Measurements from ENCODE around the gene SPEF1. TPM values are rescaled to one million over a fixed set of nuclear protein-coding genes. Genes with fewer than 3 reads are reported as not detected.

Gene SPEF1
- total RNA-seq, 1 donor, result under 0.01 TPM

DNA sequence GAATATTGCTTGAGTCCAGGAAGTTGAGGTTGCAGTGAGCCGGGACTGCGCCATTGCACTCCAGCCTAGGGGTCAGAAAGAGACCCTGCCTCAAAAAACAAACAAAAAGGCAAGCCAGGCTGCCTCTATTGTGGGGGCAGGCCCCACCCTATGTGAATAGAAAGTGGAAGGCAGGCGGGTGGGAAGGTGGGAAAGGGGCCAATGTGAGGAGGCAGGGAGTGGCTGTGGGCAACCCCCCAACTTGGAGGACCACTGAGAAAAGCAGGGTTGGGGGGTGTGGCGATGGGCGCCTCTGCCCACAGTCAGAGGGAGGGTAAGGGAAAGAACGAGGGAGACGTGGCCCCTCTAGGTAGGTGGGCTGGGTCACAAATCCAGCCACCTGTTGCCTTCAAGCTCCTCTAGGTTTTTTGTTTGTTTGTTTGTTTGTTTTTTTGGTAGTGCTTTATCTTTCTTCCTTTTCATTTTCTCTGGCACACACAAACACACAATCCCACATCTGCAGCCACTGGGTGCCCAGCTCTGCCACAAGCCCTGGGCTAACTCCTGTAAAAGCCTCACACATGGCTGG, 33.8 kb upstream of the SPEF1 start:
- no peak overlapping the region for H3K4me3 ChIP-seq (ENCODE audit: low read depth, low read length)
- no peak for TF ChIP-seq CTCF (IDR thresholded peaks at IDR 0.05; ENCODE audit: insufficient read depth, low read depth, low read length)
- no peak for DNase-seq (ENCODE audit: low read depth)

GRCh38 chr20:3813848-3814581, 32.8 kb upstream of the SPEF1 start:
- no peak for TF ChIP-seq CTCF (IDR thresholded peaks at IDR 0.05; ENCODE audit: insufficient read depth, low read depth, low read length)
- no peak for DNase-seq (ENCODE audit: low read depth)
- no peak overlapping the region for H3K4me3 ChIP-seq (ENCODE audit: low read depth, low read length)

GRCh38 chr20:3812975-3813847, 32.0 kb upstream of the SPEF1 start:
- DNase-seq (ENCODE audit: low read depth), result no peak
- H3K4me3 ChIP-seq (ENCODE audit: low read depth, low read length), result no peak overlapping the region
- TF ChIP-seq CTCF (IDR thresholded peaks at IDR 0.05; ENCODE audit: insufficient read depth, low read depth, low read length), result no peak

GRCh38 chr20:3812259-3812681, 31.0 kb upstream of the SPEF1 start:
- DNase-seq (ENCODE audit: low read depth), result no peak
- TF ChIP-seq CTCF (IDR thresholded peaks at IDR 0.05; ENCODE audit: insufficient read depth, low read depth, low read length), result no peak

GRCh38 chr20:3811467-3812258, 30.4 kb upstream of the SPEF1 start:
- peak; percentile 99 for DNase-seq (ENCODE audit: low read depth)
- peak overlapping the region; percentile 60 for H3K4me3 ChIP-seq (ENCODE audit: low read depth, low read length)
- TF ChIP-seq CTCF (IDR thresholded peaks at IDR 0.05; ENCODE audit: insufficient read depth, low read depth, low read length), result no peak

More at GRCh38 chr20:3812259-3812681, 31.0 kb upstream of the SPEF1 start:
- H3K4me3 ChIP-seq (ENCODE audit: low read depth, low read length), result no peak overlapping the region

DNA sequence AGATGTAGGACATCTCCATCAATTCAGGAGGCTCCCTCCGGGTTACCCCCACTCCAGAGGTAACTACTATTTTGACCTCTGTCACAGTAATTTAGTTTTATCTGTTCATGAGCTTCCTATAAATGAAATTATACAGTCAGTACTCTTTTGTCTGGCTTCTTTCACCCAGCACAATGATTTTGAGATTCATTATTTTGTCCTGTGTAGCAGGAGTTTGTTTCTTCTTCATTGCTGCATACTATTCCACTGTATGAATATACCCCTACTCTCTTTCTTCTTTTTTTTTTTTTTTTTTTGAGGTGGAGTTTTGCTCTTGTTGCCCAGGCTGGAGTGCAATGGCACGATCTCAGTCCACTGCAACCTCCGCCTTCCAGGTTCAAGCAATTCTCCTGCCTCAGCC, 27.3 kb upstream of the SPEF1 start:
- H3K4me3 ChIP-seq (ENCODE audit: low read depth, low read length), result no peak overlapping the region
- DNase-seq (ENCODE audit: low read depth), result no peak
- TF ChIP-seq CTCF (IDR thresholded peaks at IDR 0.05; ENCODE audit: insufficient read depth, low read depth, low read length), result no peak

Data from fibroblast of villous mesenchyme (primary cell).